Activated CD4-positive, alpha-beta T cell treated with anti-CD3 and anti-CD28 coated beads for 4 hours (primary cell): ENCODE results near the gene PCDHGB7.
"Not testable (repeated sequence)": the region's sequence is repeated elsewhere in the genome, so short reads cannot be mapped to it uniquely, and the experiment has no call there.

Source experiments
- DNase-seq, 2 donors: peaks; one replicate each; pipeline ENCODE4 v3.0.0-alpha.2; 2020

Gene PCDHGB7

DNA sequence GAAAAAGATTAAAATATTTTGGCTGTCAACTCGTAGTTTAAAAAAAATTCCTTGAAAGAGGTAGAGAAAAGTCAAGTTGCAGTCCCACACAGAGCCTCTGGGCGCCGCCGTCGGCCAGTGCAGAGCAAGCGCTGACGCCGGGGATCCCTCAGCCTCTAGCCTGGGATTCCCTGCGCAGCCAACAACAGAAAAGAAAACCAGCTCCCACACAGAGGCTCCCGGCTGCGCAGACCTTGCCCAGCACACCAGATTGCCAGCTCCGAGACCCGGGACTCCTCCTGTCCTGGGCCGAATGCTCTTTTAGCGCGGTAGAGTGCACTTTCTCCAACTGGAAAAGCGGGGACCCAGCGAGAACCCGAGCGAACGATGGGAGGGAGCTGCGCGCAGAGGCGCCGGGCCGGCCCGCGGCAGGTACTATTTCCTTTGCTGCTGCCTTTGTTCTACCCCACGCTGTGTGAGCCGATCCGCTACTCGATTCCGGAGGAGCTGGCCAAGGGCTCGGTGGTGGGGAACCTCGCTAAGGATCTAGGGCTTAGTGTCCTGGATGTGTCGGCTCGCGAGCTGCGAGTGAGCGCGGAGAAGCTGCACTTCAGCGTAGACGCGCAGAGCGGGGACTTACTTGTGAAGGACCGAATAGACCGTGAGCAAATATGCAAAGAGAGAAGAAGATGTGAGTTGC is at the start of gene PCDHGB7:
Gene PCDHGB7, plus strand, starts transcription at position 184 of the 679 bp plus-strand sequence. Its CDS starts 183 bp downstream, at position 367.
- DNase-seq: not testable (repeated sequence)

DNA sequence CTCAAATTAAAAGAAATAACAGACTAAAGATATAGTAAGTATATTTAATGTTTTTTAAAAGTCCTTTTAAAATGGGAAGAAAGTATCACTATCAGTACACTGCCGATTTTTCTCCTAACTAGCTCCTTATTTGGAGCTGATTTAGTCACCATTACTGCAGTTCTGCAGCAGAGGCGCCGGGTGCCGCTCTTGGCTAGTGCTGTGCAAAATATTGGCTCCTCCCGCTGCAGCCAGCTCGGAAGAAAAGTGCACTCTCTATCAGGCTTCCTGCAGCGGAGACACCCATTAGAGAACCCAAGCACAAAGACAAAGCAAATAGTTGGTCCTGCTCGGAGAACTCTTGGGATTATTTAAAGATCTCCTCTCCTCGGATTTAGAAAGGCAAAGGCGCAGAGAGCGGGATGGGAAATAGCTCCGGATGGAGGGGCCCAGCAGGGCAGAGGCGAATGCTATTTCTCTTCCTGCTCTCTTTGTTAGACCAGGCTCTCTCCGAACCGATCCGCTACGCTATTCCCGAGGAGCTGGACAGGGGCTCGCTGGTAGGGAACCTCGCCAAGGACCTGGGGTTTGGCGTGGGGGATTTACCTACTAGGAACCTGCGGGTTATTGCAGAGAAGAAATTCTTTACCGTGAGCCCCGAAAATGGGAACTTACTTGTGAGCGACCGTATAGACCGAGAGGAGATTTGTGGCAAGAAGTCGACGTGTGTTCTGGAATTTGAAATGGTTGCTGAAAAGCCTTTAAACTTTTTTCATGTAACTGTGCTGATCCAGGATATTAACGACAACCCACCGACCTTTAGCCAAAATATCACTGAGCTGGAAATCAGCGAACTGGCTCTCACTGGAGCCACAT is 47.3 kb upstream of the PCDHGB7 start, which contains the start of gene PCDHGB3:
Gene PCDHGB3, plus strand, starts transcription at position 249 of the 855 bp plus-strand sequence. Its CDS starts 153 bp downstream, at position 402.
- DNase-seq: peak; percentile 7 to 14

DNA sequence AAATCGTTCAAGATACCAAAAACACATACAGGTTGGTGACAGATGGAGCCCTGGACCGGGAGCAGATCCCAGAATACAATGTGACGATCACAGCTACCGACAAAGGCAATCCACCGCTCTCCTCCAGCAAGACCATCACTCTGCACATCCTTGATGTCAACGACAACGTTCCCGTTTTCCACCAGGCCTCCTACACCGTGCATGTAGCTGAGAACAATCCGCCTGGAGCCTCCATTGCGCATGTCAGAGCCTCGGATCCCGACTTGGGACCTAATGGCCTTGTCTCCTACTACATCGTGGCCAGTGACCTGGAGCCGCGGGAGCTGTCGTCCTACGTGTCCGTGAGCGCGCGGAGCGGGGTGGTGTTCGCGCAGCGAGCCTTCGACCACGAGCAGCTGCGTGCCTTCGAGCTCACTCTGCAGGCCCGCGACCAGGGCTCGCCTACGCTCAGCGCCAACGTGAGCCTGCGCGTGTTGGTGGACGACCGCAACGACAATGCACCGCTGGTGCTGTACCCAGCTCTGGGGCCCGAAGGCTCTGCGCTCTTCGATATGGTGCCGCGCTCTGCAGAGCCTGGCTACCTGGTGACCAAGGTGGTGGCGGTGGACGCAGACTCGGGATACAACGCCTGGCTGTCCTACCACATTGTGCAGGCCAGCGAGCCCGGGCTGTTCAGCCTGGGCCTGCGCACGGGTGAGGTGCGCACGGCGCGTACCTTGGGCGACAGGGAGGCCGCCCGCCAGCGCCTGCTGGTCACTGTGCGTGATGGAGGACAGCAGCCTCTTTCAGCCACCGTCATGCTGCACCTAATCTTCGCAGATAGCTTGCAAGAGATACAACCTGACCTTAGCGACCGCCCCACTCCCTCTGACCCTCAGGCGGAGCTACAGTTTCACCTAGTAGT is 45.7 kb upstream of the PCDHGB7 start:
- DNase-seq: no peak

DNA sequence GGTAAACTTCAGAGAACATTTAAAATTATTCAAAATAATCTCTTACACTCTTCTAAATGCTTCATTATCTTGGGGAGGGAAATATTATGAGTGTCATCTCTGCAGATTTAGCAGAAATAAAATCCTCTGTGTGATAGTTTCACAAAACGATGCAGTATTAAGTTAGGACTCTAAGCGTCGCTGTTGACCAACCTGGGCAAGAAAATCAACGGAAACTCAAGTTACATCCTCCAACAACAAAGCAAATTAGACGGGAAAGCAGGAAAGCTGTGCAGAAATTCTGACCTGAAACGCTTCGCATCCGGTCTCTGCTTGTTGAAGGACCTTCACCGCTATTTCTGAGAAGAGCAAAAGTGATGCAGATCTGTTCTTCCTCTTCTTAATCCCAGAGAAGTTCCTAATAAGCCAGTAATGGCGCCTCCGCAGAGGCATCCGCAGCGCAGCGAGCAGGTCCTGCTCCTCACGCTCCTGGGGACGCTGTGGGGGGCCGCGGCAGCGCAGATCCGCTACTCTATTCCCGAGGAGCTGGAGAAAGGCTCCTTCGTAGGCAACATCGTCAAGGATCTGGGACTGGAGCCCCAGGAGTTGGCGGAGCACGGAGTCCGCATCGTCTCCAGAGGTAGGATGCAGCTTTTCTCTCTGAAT is 43.7 kb upstream of the PCDHGB7 start, which contains the start of gene PCDHGA6:
Gene PCDHGA6, plus strand, starts transcription at position 219 of the 645 bp plus-strand sequence. Its CDS starts 193 bp downstream, at position 412.
- no peak for DNase-seq

- no peak for DNase-seq
Observed at GRCh38 chr5:141374627-141375026, 42.9 kb upstream of the PCDHGB7 start.

- DNase-seq: not testable (repeated sequence)
Observed at GRCh38 chr5:141375444-141376155, 41.9 kb upstream of the PCDHGB7 start.

- no peak for DNase-seq
Observed at GRCh38 chr5:141382469-141383294, 34.8 kb upstream of the PCDHGB7 start, which contains the start of gene PCDHGA7. Gene PCDHGA7, plus strand, starts transcription at chr5:141382742. Its CDS starts 158 bp downstream, at chr5:141382900.

- no peak for DNase-seq
Observed at GRCh38 chr5:141383345-141383744, 34.1 kb upstream of the PCDHGB7 start.

- DNase-seq: no peak
Observed at GRCh38 chr5:141384471-141385267, 32.8 kb upstream of the PCDHGB7 start.

DNA sequence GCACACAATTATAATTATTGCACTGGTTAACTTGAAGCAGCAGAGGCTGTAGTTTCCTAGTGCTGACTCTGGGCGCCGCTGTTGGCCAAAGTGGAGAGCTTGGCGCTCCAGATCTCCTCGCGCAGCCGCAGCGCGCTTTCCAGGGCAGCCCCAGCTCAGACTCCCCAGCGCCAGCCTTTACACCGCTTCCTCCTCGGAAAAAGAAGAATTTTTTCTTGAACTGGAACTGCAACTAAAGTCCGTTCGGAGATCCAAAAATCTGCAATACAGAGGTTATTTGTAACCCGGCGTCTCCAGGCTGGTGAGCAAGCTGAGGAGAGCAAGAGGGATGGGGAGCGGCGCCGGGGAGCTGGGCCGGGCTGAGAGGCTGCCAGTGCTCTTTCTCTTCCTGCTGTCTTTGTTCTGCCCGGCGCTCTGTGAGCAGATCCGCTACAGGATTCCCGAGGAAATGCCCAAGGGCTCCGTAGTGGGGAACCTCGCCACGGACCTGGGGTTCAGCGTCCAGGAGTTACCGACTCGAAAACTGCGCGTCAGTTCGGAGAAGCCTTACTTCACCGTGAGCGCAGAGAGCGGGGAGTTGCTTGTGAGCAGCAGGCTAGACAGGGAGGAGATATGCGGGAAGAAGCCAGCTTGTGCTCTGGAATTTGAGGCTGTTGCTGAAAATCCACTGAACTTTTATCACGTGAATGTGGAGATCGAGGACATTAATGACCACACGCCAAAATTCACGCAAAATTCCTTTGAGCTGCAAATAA is 29.7 kb upstream of the PCDHGB7 start, which contains the start of gene PCDHGB4:
Gene PCDHGB4, plus strand, starts transcription at position 142 of the 755 bp plus-strand sequence. Its CDS starts 187 bp downstream, at position 329.
- DNase-seq: not testable (repeated sequence)

DNA sequence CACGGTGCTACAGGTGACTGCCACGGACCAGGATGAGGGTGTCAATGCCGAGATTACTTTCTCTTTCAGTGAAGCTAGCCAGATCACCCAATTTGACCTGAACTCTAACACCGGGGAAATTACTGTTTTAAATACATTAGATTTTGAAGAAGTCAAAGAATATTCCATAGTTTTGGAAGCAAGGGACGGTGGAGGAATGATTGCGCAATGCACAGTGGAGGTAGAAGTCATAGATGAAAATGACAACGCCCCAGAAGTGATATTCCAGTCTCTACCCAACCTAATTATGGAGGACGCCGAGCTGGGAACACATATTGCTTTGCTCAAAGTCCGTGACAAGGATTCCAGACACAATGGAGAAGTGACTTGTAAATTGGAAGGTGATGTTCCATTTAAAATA is 28.8 kb upstream of the PCDHGB7 start:
- no peak for DNase-seq

GRCh38 chr5:141389153-141390042 is 28.1 kb upstream of the PCDHGB7 start:
- no peak for DNase-seq

GRCh38 chr5:141392429-141393198 is 24.9 kb upstream of the PCDHGB7 start, which contains the start of gene PCDHGA8:
Gene PCDHGA8, plus strand, starts transcription at chr5:141392633. Its CDS starts 181 bp downstream, at chr5:141392814.
- no peak for DNase-seq

- DNase-seq: no peak
Observed at GRCh38 chr5:141393267-141393666, 24.2 kb upstream of the PCDHGB7 start.

- not testable (repeated sequence) for DNase-seq
Observed at GRCh38 chr5:141394401-141395187, 22.9 kb upstream of the PCDHGB7 start.
